Spleen (tissue), 11 donors: ENCODE measurements around the gene AEBP1. TPM values are rescaled to one million over a fixed set of nuclear protein-coding genes. Genes with fewer than 3 reads are reported as not detected.

Experiments
- DNase-seq: peaks from one replicate; pipeline ENCODE4 v3.0.0-alpha.2; 2020
- H3K27ac ChIP-seq, 8 donors: fragments of 200-600 bp; sonication (generic) in 7 of 8; 1 replicate in 4 of 8; 2 replicates in 4 of 8; pipeline versions ENCODE4 v1.5.0 to v1.8.0; 2016 to 2021; ENCODE audit warnings: inconsistent platforms in 4 of 8, mild to moderate bottlenecking in 4 of 8, moderate library complexity in 1 of 8
- H3K27me3 ChIP-seq, 7 donors: fragments of 200-600 bp; sonication (generic) in 6 of 7; replicated peaks in 1 of 7; 1 replicate in 4 of 7; 2 replicates in 3 of 7; pipeline versions ENCODE4 v1.5.0 to v1.8.0; 2016 to 2021; ENCODE audit warnings: inconsistent platforms in 3 of 7, mild to moderate bottlenecking in 1 of 7
- H3K36me3 ChIP-seq, 6 donors: fragments of 200-600 bp; sonication (generic) in 5 of 6; 1 replicate in 4 of 6; 2 replicates in 2 of 6; pipeline versions ENCODE4 v1.5.0 to v1.8.0; 2016 to 2021; ENCODE audit warnings: inconsistent platforms in 2 of 6
- H3K4me1 ChIP-seq, 6 donors: fragments of 200-600 bp; sonication (generic) in 5 of 6; 1 replicate in 3 of 6; 2 replicates in 3 of 6; pipeline versions ENCODE4 v1.5.0 to v1.8.0; 2016 to 2021; ENCODE audit warnings: inconsistent platforms in 3 of 6
- H3K4me3 ChIP-seq, 8 donors: fragments of 200-600 bp; sonication (generic) in 7 of 8; 1 replicate in 4 of 8; 2 replicates in 4 of 8; pipeline versions ENCODE4 v1.5.0 to v1.8.0; 2016 to 2021; ENCODE audit warnings: inconsistent platforms in 4 of 8, mild to moderate bottlenecking in 4 of 8, moderate library complexity in 2 of 8
- H3K9me3 ChIP-seq, 8 donors: fragments of 200-600 bp; sonication (generic) in 7 of 8; 1 replicate in 4 of 8; 2 replicates in 4 of 8; pipeline versions ENCODE4 v1.5.0 to v1.8.0; 2016 to 2021; ENCODE audit warnings: inconsistent platforms in 4 of 8
- POLR2A ChIP-seq, 3 donors: fragments of 450-650 bp; IDR thresholded peaks; one replicate each; pipeline ENCODE4 v1.5.1; 2017; ENCODE audit warnings: antibody characterized with exemption in 3 of 3, mild to moderate bottlenecking in 1 of 3
- POLR2AphosphoS5 ChIP-seq, 3 donors: sonication (generic); formaldehyde crosslinking; IDR thresholded peaks; one replicate each; pipeline ENCODE4 v1.5.1; 2017; ENCODE audit warnings: antibody characterized with exemption in 3 of 3
- WGBS, 5 donors: extraction: QIAGEN DNeasy Blood & Tissue Kit in 3 of 5; methylation state at CpG; one replicate each; pipeline versions ENCODE4 v1.1.5 to v1.1.7; 2013 to 2018; 5-methylcytosine and 5-hydroxymethylcytosine counted together
- intact Hi-C: fragments of 100-400 bp; cut with DNase I; formaldehyde crosslinking; loops from one replicate; pipeline ENCODE4 v1.15.0; 2023; ENCODE audit warnings: low total_unique reads
- polyA plus RNA-seq, 3 donors: library from polyadenylated mRNA; stranded (reverse); fragments of 200-250 nt; gene quantifications; one replicate each; pipeline ENCODE4 v1.2.1, GENCODE V29; 2013
- total RNA-seq, 7 donors: library from RNA; depleted of rRNA in 3 of 7; stranded (reverse); fragments of >200 nt in 3 of 7; fragmentation: NEBNext Ultra II Directional in 4 of 7; extraction: Animal tissue kit (Norgen Biotek cat#: 25700) in 4 of 7; gene quantifications; one replicate each; pipeline versions ENCODE4 v1.1.0 to v1.2.1, GENCODE V29; 2016 to 2021
- TF ChIP-seq, protein P1 (sequence below), 11 experiments: fragments of 200-600 bp in 7 of 11; fragments of 450-650 bp in 4 of 11; sonication (generic) in 4 of 11; IDR thresholded peaks in 8 of 11; conservative IDR thresholded peaks in 3 of 11; 1 replicate in 7 of 11; 2 replicates in 4 of 11; pipeline versions ENCODE4 v1.4.0 to v1.8.0; 2016 to 2021; ENCODE audit warnings: antibody characterized with exemption in 11 of 11, inconsistent platforms in 4 of 11, mild to moderate bottlenecking in 1 of 11
- donor health status: healthy with polysubstance abuse.
- donor health status: DM: no; HTN: no; CAD: no; lungs with moderate emphysema.
- donor health status: DM: no; HTN: no; CAD: no.
- donor health status: Bipolar disorder and iron deficiency.
- donor health status: healthy.
- donor health status: DM: no; HTN: no; CAD: no.
- donor health status: DM: yes; HTN: yes; CAD: no.

Gene AEBP1
- total and polyA plus RNA-seq, 10 donors: 41.3 to 106 (median 76.0) TPM

DNA sequence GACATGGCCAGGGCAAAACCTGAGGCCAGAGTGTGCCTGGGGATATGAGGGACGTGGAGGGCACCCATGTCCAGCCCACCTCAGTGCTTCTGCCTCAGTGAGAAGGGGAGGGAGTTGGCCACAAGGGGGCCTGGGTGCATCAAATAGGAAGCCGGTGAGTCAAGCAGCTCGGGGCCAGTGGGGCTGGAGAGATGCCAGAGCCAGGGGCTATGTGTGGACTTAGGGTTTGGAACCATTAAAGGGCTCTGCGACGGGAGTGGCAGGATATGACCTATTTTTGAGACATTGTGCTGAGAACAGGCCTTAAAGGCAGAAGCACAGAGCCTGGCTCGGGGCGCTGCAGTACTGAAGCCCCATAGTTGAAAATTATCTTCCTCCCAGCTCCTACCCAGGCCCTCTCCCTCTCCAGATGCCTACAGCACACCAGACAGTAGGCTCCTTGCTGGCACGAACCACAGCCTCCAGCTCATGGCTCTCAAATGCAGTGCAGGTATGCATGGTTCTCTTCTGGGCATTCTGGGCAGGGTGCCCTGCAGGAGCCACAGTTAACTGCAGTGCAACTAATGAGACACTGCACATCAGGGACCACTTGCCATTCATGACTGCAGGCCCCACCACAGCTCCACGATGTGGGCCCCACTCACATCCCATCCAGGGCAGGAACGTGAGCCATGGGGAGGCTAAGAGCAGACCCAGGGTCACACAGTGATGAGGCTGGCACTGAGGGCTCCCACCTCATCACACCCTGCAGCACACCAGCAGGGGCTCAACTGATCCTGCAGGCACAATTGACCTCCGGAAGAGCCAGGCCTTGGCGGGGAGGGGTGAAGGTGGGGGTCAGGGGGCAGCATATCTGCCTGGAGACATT lies 31.5 kb upstream of the AEBP1 start:
- peak; percentile 86 for DNase-seq
- intact Hi-C loops: no loop called here
- 42 to 62% (median 60%) methylated on average over 9 to 12 of the region's 12 CpGs for WGBS, 5 donors

DNA sequence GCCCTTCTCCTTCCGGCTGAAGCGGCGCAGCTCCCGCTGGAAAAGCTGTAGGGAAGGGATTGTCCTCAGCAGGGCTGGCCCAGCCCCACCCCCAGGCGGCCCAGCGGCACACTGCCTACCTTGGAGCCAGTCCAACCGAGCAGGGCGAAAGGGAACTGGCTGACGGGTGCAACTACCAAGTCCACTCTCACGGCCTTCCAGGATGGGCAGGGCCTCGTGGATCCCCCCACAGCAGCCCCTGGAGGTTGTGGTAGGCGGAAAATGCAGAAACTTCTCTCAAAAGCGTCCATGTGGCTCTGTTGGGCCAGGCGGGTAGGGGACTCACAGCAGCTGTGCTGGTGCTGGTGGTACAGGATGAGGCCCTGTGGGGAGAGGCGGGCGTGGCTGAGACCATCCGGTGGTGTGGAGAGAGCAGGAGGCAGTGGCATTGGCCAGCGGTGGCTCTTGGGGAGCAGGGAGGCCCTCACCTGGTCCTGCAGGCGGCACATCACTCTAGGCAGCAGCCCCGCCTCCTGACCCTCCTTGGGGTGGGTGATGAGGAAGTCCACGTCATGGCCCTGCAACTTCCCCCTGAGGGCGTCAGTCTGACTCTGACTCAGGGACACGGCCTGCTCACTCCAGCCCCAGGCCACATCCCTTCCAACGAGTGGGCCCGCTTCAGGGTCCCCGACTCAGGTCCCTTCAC lies 30.3 kb upstream of the AEBP1 start:
- peak; percentile 88 to 91 (median 91) for TF ChIP-seq POLR2AphosphoS5 (IDR thresholded peaks at IDR 0.05)
- TF ChIP-seq, protein P1, sequence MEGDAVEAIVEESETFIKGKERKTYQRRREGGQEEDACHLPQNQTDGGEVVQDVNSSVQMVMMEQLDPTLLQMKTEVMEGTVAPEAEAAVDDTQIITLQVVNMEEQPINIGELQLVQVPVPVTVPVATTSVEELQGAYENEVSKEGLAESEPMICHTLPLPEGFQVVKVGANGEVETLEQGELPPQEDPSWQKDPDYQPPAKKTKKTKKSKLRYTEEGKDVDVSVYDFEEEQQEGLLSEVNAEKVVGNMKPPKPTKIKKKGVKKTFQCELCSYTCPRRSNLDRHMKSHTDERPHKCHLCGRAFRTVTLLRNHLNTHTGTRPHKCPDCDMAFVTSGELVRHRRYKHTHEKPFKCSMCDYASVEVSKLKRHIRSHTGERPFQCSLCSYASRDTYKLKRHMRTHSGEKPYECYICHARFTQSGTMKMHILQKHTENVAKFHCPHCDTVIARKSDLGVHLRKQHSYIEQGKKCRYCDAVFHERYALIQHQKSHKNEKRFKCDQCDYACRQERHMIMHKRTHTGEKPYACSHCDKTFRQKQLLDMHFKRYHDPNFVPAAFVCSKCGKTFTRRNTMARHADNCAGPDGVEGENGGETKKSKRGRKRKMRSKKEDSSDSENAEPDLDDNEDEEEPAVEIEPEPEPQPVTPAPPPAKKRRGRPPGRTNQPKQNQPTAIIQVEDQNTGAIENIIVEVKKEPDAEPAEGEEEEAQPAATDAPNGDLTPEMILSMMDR (IDR thresholded peaks at IDR 0.05 in 8 of 11, conservative IDR thresholded peaks at IDR 0.05 in 3 of 11): peak in 3 of 11 experiments; percentile 18 to 22 (median 20)
- no peak for TF ChIP-seq POLR2A (IDR thresholded peaks at IDR 0.05)
- 21 to 58% (median 40%) methylated on average over 8 to 26 of the region's 26 CpGs for WGBS, 5 donors
- H3K27me3 ChIP-seq: no peaks in the 10 kb centered on the region
- H3K36me3 ChIP-seq: peaks cover 0 to 68% (median 56%) of the 10 kb centered on the region in 6 donors
- H3K27ac ChIP-seq: peak overlapping the region; percentile 86 to 98 (median 94)
- intact Hi-C loops: no loop called here
- peak overlapping the region in 3 of 8 donors; percentile 2 to 61 (median 4) for H3K4me3 ChIP-seq
- peak; percentile 98 for DNase-seq
- peaks cover 18 to 83% (median 48%) of the 10 kb centered on the region in 6 donors for H3K4me1 ChIP-seq
- no peaks in the 10 kb centered on the region for H3K9me3 ChIP-seq

More for the DNA sequence above, 31.5 kb upstream of the AEBP1 start:
- Histone ChIP-seq H3K27ac (peak overlapping the region; percentile 53 to 98 (median 94)), H3K27me3 (no peaks in the 10 kb centered on the region), H3K36me3 (peaks cover 0 to 56% (median 44%) of the 10 kb centered on the region in 6 donors), H3K9me3 (no peaks in the 10 kb centered on the region), H3K4me1 (peaks cover 18 to 79% (median 45%) of the 10 kb centered on the region in 6 donors), H3K4me3 (peak overlapping the region in 1 of 8 donors; percentile 61)
- TF ChIP-seq, protein P1 (IDR thresholded peaks at IDR 0.05 in 8 of 11, conservative IDR thresholded peaks at IDR 0.05 in 3 of 11): peak in 10 of 11 experiments; percentile 35 to 76 (median 66)
- TF ChIP-seq POLR2AphosphoS5 (IDR thresholded peaks at IDR 0.05) (peak; percentile 68 to 78 (median 72)), POLR2A (IDR thresholded peaks at IDR 0.05) (no peak)

DNA sequence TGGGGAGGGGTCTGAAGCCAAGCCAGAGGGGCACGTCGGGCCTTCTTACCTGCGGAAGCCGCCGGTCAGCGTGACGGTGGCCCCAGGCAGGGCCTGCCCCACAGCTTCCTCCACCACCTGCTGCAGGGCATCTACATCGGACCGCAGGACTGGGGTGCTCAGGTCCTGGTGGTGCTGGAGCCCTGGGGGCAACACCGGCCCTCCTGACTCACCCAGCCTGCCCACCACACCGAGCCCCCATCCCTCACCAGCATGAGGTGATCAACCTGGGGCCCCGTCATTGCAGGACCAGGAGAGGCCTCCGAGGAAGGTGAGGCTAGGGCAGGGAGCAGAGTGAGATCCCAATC lies 29.8 kb upstream of the AEBP1 start:
- peaks cover 0 to 73% (median 60%) of the 10 kb centered on the region in 6 donors for H3K36me3 ChIP-seq
- WGBS, 5 donors: 47 to 91% (median 62%) methylated on average over 2 to 13 of the region's 13 CpGs
- TF ChIP-seq POLR2A (IDR thresholded peaks at IDR 0.05) (no peak), POLR2AphosphoS5 (IDR thresholded peaks at IDR 0.05) (peak in 1 of 3 donors; percentile 82)
- H3K4me1 ChIP-seq: peaks cover 18 to 88% (median 54%) of the 10 kb centered on the region in 6 donors
- H3K4me3 ChIP-seq: peak overlapping the region in 3 of 8 donors; percentile 2 to 61 (median 4)
- no peak for DNase-seq
- no peaks in the 10 kb centered on the region for H3K27me3 ChIP-seq
- intact Hi-C loops: no loop called here
- no peaks in the 10 kb centered on the region for H3K9me3 ChIP-seq
- H3K27ac ChIP-seq: peak overlapping the region; percentile 86 to 98 (median 94)

DNA sequence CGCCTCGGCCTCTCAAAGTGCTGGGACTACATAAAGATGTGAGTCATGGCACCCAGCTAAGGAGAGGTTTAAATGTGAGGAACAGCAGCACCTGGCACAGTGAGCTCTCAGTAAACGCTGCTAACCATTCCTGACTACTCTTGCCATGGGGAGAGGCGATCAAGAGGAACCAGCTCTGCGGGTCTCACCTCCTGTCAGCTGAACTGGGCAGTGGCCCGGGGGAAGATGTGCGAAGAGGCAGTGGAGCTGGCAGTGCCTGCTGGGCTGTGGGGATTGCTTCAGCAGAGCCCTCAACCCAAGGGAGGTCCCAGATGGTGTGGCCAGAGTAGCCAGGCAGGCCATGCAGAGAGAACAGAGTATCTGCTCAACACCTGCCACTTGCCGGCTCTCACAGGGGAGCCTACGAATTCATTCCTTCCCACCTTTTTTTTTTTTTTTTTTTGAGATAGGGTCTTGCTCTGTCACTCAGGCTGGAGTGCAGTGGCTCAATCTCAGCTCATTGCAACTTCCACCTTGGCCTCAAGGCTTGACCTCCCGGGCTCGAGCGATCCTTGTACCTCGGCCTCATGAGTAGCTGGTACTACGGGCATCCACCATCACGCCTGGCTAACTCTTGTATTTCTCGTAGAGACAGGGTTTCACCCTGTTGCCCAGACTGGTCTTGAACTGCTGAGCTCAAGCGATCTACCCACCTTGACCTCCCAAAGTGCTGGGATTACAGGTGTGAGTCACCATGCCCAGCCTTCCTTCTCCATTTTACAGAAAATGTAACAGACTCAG lies 28.7 kb upstream of the AEBP1 start:
- H3K27me3 ChIP-seq: no peaks in the 10 kb centered on the region
- peak; percentile 72 for DNase-seq
- H3K36me3 ChIP-seq: peaks cover 0 to 85% (median 72%) of the 10 kb centered on the region in 6 donors
- peaks cover 19 to 98% (median 65%) of the 10 kb centered on the region in 6 donors for H3K4me1 ChIP-seq
- H3K9me3 ChIP-seq: no peaks in the 10 kb centered on the region
- H3K27ac ChIP-seq: peak overlapping the region in 6 of 8 donors; percentile 86 to 98 (median 94)
- no peak overlapping the region for H3K4me3 ChIP-seq
- peak in 1 of 3 donors; percentile 58 for TF ChIP-seq POLR2AphosphoS5 (IDR thresholded peaks at IDR 0.05)
- TF ChIP-seq, protein P1 (IDR thresholded peaks at IDR 0.05 in 8 of 11, conservative IDR thresholded peaks at IDR 0.05 in 3 of 11): no peak
- WGBS, 5 donors: 86 to 93% (median 90%) methylated on average over 15 to 17 of the region's 17 CpGs
- intact Hi-C loops: no loop called here
